RWPE2 (cell line): Measurements from ENCODE around the gene ARID5B.

Source experiments
- ATAC-seq: fragments of 200-7000 bp; cut with Tn5 transposase; 3 replicates; pipeline ENCODE4 v1.9.1; 2021; ENCODE audit warnings: low read depth
- DNase-seq: peaks from one replicate; pipeline ENCODE4 v3.0.0-alpha.2; 2020; ENCODE audit warnings: low spot score
- H3K27ac ChIP-seq: fragments of 450-650 bp; 2 replicates; pipeline ENCODE4 v1.5.1; 2017; ENCODE audit warnings: mild to moderate bottlenecking; ENCODE audit not compliant: poor library complexity, severe bottlenecking
- H3K27me3 ChIP-seq: fragments of 250-450 bp; sonication (Bioruptor Pico); 2 replicates; pipeline ENCODE4 v1.5.1; 2021; ENCODE audit warnings: mild to moderate bottlenecking, moderate library complexity; ENCODE audit not compliant: insufficient read depth, poor library complexity, severe bottlenecking
- H3K36me3 ChIP-seq: fragments of 250-450 bp; sonication (Bioruptor Pico); 2 replicates; pipeline ENCODE4 v1.5.1; 2020; ENCODE audit warnings: low read depth, mild to moderate bottlenecking, moderate library complexity
- H3K4me1 ChIP-seq: fragments of 250-450 bp; sonication (Bioruptor Pico); 2 replicates; pipeline ENCODE4 v1.5.1; 2021; ENCODE audit warnings: mild to moderate bottlenecking, moderate library complexity; ENCODE audit not compliant: insufficient read depth, poor library complexity, severe bottlenecking
- H3K4me3 ChIP-seq: fragments of 250-450 bp; sonication (Bioruptor Pico); 2 replicates; pipeline ENCODE4 v1.5.1; 2021; ENCODE audit warnings: mild to moderate bottlenecking, moderate library complexity; ENCODE audit not compliant: severe bottlenecking
- H3K9me3 ChIP-seq: fragments of 250-450 bp; sonication (Bioruptor Pico); 2 replicates; pipeline ENCODE4 v1.5.1; 2021; ENCODE audit warnings: mild to moderate bottlenecking, moderate library complexity; ENCODE audit not compliant: severe bottlenecking
- TF ChIP-seq, protein P1 (sequence below): fragments of 450-650 bp; IDR thresholded peaks from one replicate; pipeline ENCODE4 v1.5.1; 2017; ENCODE audit warnings: mild to moderate bottlenecking, moderate library complexity; ENCODE audit not compliant: poor library complexity, severe bottlenecking

The ARID5B gene

DNA sequence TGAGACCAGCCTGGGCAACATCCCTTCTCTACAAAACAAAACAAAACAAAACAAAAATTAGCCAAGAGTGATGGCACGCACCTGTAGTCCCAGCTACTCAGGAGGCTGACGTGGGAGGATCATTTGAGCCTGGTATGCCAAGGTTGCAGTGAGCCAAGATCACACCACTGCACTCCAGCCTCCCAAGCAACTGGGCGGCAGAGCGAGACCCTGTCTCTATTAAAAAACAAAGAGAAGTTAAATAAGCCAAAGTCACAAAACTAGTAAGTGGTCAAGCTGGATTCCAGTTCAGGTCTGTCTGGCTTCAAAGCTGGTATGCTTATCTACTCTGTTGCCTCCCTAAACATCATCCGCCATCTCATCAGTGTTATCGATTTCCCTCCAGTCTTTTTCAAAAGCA, 110.8 kb downstream of the ARID5B start:
- Histone ChIP-seq H3K4me1 (no peaks in the 10 kb centered on the region), H3K36me3 (no peaks in the 10 kb centered on the region), H3K27me3 (no peaks in the 10 kb centered on the region), H3K27ac (no peak overlapping the region), H3K4me3 (no peak overlapping the region), H3K9me3 (no peaks in the 10 kb centered on the region)
- TF ChIP-seq, protein P1, sequence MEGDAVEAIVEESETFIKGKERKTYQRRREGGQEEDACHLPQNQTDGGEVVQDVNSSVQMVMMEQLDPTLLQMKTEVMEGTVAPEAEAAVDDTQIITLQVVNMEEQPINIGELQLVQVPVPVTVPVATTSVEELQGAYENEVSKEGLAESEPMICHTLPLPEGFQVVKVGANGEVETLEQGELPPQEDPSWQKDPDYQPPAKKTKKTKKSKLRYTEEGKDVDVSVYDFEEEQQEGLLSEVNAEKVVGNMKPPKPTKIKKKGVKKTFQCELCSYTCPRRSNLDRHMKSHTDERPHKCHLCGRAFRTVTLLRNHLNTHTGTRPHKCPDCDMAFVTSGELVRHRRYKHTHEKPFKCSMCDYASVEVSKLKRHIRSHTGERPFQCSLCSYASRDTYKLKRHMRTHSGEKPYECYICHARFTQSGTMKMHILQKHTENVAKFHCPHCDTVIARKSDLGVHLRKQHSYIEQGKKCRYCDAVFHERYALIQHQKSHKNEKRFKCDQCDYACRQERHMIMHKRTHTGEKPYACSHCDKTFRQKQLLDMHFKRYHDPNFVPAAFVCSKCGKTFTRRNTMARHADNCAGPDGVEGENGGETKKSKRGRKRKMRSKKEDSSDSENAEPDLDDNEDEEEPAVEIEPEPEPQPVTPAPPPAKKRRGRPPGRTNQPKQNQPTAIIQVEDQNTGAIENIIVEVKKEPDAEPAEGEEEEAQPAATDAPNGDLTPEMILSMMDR, result no peak
- ATAC-seq (no peak), DNase-seq (no peak)

DNA sequence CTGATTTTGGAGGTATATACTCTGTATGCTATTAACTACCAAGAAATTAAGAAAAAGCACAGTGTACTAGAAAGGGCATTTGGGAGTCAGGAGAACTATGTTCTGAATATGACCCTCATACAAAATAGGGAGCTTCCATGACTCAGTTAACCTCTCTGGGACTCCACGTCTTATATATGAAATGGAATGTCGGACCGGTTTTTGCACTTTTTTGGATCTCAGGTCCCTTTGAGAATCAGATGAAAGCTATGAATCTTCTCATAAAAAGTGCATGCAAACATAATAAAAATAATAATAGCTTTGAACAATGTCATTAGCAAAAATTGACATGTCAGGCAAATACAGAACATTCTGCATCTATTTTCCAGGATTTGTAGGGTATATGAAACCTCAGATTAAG, 113.0 kb downstream of the ARID5B start:
- no peaks in the 10 kb centered on the region for H3K9me3 ChIP-seq

DNA sequence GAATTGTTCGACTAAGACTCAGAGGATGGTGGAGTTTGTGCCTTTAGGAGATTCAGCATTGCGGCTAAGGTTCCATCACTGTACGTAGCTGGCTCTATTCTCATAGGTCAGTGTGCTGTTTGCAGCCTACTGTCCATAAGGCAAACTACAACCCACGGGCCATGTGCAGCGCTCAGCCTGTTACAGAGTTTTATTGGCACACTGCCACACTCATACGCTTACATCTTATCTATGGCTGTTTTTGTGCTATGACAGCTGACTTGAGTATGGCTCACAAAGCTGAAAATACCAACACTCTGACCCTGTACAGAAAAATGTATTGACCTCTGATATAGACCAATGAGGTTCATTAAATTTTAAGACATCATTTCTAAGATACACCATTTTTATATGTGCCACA, 114.5 kb downstream of the ARID5B start:
- H3K36me3 ChIP-seq, result 0 out of 2 replicates have a peak, but pooled peaks cover 3% of the 10 kb centered on the region
- no peaks in the 10 kb centered on the region for H3K9me3 ChIP-seq
- no peak overlapping the region for H3K27ac ChIP-seq
- H3K4me1 ChIP-seq, result peaks cover 23% of the 10 kb centered on the region
- no peak overlapping the region for H3K4me3 ChIP-seq
- no peak for DNase-seq
- TF ChIP-seq, protein P1, result no peak
- no peak for ATAC-seq
- H3K27me3 ChIP-seq, result no peaks in the 10 kb centered on the region

More for the DNA sequence above, 113.0 kb downstream of the ARID5B start:
- Histone ChIP-seq H3K27me3 (no peaks in the 10 kb centered on the region), H3K4me1 (peaks cover 9% of the 10 kb centered on the region), H3K36me3 (0 out of 2 replicates have a peak, but pooled peaks cover 3% of the 10 kb centered on the region), H3K4me3 (no peak overlapping the region), H3K27ac (no peak overlapping the region)
- DNase-seq, result no peak
- no peak for ATAC-seq
- TF ChIP-seq, protein P1, result no peak

DNA sequence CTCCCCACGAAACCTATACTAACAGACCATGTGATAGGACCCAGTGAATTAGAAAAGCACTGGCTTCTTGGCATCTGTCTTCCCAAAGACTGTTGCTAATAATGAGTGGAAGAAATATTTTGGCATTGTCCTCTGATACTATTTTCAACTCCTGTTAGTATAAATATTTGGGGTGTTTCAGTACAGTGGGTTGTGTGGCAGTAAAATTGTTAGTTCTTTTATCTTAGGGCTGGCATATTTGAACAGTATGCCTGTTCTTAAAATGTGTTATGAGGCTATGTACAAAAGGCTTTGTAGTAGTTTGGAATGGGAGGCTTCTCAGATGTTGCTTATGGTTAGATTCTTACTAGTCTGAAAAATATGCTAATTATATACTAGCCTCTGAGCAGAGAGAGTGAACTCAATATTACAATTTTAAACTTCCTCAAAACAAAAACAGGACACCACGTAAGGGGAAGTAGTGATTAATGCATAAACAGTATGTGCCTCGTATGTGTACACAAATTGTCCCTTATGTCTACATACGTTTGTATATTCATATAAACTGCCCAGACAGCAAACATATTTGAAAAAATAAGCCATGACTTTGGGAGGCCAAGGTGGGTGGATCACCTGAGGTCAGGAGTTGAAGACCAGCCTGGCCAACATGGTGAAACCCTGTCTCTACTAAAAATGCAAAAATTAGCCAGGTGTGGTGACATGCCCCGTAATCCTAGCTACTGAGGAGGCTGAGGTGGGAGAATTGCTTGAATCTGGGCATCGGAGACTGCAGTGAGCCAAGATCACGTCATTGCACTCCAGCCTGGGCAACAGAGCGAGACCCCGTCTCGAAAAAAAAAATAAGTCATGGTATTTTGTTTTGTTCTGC, 115.4 kb downstream of the ARID5B start:
- ATAC-seq (no peak), DNase-seq (no peak)
- Histone ChIP-seq H3K4me1 (peaks cover 23% of the 10 kb centered on the region), H3K9me3 (no peaks in the 10 kb centered on the region), H3K27me3 (no peaks in the 10 kb centered on the region), H3K4me3 (no peak overlapping the region), H3K36me3 (0 out of 2 replicates have a peak, but pooled peaks cover 3% of the 10 kb centered on the region), H3K27ac (no peak overlapping the region)
- TF ChIP-seq, protein P1, result no peak

DNA sequence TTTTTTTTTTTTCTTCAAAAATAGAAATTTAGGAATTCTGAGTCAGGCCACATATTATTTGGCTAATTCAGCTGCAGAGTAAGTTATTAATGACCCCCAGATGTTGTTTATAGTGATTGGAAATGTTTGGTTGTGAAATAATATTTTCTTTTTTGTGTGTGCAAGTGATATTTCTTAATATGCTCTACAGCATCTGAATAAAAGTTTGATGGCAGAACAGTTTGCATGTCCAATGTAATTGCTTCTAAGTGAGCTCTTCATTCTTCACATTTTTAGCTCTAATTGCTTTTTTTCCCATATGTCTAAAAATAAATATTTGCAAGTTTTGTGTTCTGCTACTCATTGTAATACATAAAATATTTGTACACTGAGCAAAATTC, 116.0 kb downstream of the ARID5B start:
- Histone ChIP-seq H3K4me3 (no peak overlapping the region), H3K4me1 (peaks cover 23% of the 10 kb centered on the region), H3K27ac (no peak overlapping the region), H3K27me3 (no peaks in the 10 kb centered on the region), H3K36me3 (0 out of 2 replicates have a peak, but pooled peaks cover 3% of the 10 kb centered on the region), H3K9me3 (no peaks in the 10 kb centered on the region)
- DNase-seq, result no peak
- TF ChIP-seq, protein P1, result no peak
- ATAC-seq, result no peak
